ENCODE measurements around the gene CELA1.

- no peak for TF ChIP-seq CTCF (IDR thresholded peaks at IDR 0.05)
- TF ChIP-seq POLR2A (IDR thresholded peaks at IDR 0.05), result peak in 1 of 4 donors; percentile 19
Measured at GRCh38 chr12:51393676-51394545, 47.4 kb upstream of the CELA1 start.
